ENCODE data around the gene RASA3.

Gene RASA3

DNA sequence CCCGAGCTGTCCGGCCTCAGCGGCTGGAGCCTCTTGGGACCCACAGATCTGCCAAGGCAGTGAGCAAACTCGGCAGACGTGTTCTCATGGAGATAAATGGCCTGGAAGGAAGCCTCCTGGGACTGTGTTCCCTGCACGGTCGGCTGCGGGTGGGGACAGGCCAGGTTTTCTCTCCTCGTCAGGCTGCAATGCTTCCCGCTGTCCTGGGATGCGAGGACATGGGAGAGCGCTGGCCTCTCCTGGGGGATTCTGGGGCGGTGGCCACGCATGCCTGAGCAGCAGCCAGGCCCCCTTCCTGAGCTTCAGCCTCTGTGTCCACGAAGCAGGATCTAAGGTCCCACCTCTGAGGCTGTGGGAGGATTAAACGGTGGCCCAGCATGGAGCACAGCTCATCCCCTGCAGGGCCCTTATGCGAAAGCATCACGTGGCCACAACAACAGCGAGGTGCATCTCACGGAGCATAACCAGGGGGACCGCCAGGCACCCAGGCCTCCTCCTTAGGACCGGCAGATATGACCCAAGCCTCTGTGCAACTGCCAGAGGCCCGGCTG, 137.3 kb downstream of the RASA3 start:
- no peaks in the 10 kb centered on the region for H4K20me1 ChIP-seq (ENCODE audit: insufficient read depth, low read length, poor library complexity, severe bottlenecking)
- no peak overlapping the region for H3K4me3 ChIP-seq (ENCODE audit: low read length, poor library complexity, severe bottlenecking)
- no peak overlapping the region for H3K4me2 ChIP-seq (ENCODE audit: low read depth, low read length, poor library complexity, severe bottlenecking)
- no peak overlapping the region for H3K9ac ChIP-seq (ENCODE audit: low read depth, low read length, poor library complexity, severe bottlenecking)
- TF ChIP-seq EZH2phosphoT487 (IDR thresholded peaks at IDR 0.05; ENCODE audit: borderline replicate concordance) (no peak), CTCF (conservative IDR thresholded peaks at IDR 0.05; ENCODE audit: low read length) (no peak)
- no peaks in the 10 kb centered on the region for H3F3A ChIP-seq (ENCODE audit: low read depth)
- H3K79me2 ChIP-seq (ENCODE audit: insufficient read depth, low read length) = no peaks in the 10 kb centered on the region
- no peaks in the 10 kb centered on the region for H3K9me3 ChIP-seq (ENCODE audit: insufficient read depth, low read depth, low read length)
- H3K36me3 ChIP-seq (ENCODE audit: insufficient read depth, low read length) = peaks cover 39% of the 10 kb centered on the region; the same call in 1 of the 2 replicates
- no peaks in the 10 kb centered on the region for H3K4me1 ChIP-seq (ENCODE audit: insufficient read depth, low read length, poor library complexity, severe bottlenecking)
- H3K27me3 ChIP-seq (ENCODE audit: insufficient read depth, low read length, poor library complexity, severe bottlenecking) = no peaks in the 10 kb centered on the region
- H2AFZ ChIP-seq (ENCODE audit: low read length) = no peak overlapping the region
- no peaks in the 10 kb centered on the region for H3K9me2 ChIP-seq (replicated peaks; ENCODE audit: low read depth, low read length)

GRCh38 chr13:113992276-113993005, 140.0 kb downstream of the RASA3 start:
- no peak overlapping the region for H3K4me2 ChIP-seq (ENCODE audit: low read depth, low read length, poor library complexity, severe bottlenecking)
- H3K79me2 ChIP-seq (ENCODE audit: insufficient read depth, low read length) = no peaks in the 10 kb centered on the region
- no peak overlapping the region for H2AFZ ChIP-seq (ENCODE audit: low read length)
- peaks cover 38% of the 10 kb centered on the region; the same call in 1 of the 2 replicates for H3K36me3 ChIP-seq (ENCODE audit: insufficient read depth, low read length)
- H3K9me2 ChIP-seq (replicated peaks; ENCODE audit: low read depth, low read length) = no peaks in the 10 kb centered on the region
- TF ChIP-seq EZH2phosphoT487 (IDR thresholded peaks at IDR 0.05; ENCODE audit: borderline replicate concordance) (no peak), CTCF (conservative IDR thresholded peaks at IDR 0.05; ENCODE audit: low read length) (no peak)
- H3K27me3 ChIP-seq (ENCODE audit: insufficient read depth, low read length, poor library complexity, severe bottlenecking) = no peaks in the 10 kb centered on the region
- H3K4me1 ChIP-seq (ENCODE audit: insufficient read depth, low read length, poor library complexity, severe bottlenecking) = no peaks in the 10 kb centered on the region
- no peak overlapping the region for H3K9ac ChIP-seq (ENCODE audit: low read depth, low read length, poor library complexity, severe bottlenecking)
- no peaks in the 10 kb centered on the region for H3K9me3 ChIP-seq (ENCODE audit: insufficient read depth, low read depth, low read length)
- H4K20me1 ChIP-seq (ENCODE audit: insufficient read depth, low read length, poor library complexity, severe bottlenecking) = no peaks in the 10 kb centered on the region
- H3F3A ChIP-seq (ENCODE audit: low read depth) = no peaks in the 10 kb centered on the region
- no peak overlapping the region for H3K4me3 ChIP-seq (ENCODE audit: low read length, poor library complexity, severe bottlenecking)

- no peaks in the 10 kb centered on the region for H4K20me1 ChIP-seq (ENCODE audit: insufficient read depth, low read length, poor library complexity, severe bottlenecking)
- H3F3A ChIP-seq (ENCODE audit: low read depth) = no peaks in the 10 kb centered on the region
- H3K9me3 ChIP-seq (ENCODE audit: insufficient read depth, low read depth, low read length) = no peaks in the 10 kb centered on the region
- H3K9me2 ChIP-seq (replicated peaks; ENCODE audit: low read depth, low read length) = no peaks in the 10 kb centered on the region
- H3K4me3 ChIP-seq (ENCODE audit: low read length, poor library complexity, severe bottlenecking) = no peak overlapping the region
- H3K36me3 ChIP-seq (ENCODE audit: insufficient read depth, low read length) = peaks cover 31% of the 10 kb centered on the region; the same call in 1 of the 2 replicates
- no peak overlapping the region for H3K4me2 ChIP-seq (ENCODE audit: low read depth, low read length, poor library complexity, severe bottlenecking)
- TF ChIP-seq CTCF (conservative IDR thresholded peaks at IDR 0.05; ENCODE audit: low read length) = no peak
- no peak for TF ChIP-seq EZH2phosphoT487 (IDR thresholded peaks at IDR 0.05; ENCODE audit: borderline replicate concordance)
- H3K9ac ChIP-seq (ENCODE audit: low read depth, low read length, poor library complexity, severe bottlenecking) = no peak overlapping the region
- no peak overlapping the region for H2AFZ ChIP-seq (ENCODE audit: low read length)
- no peaks in the 10 kb centered on the region for H3K79me2 ChIP-seq (ENCODE audit: insufficient read depth, low read length)
- no peaks in the 10 kb centered on the region for H3K27me3 ChIP-seq (ENCODE audit: insufficient read depth, low read length, poor library complexity, severe bottlenecking)
- no peaks in the 10 kb centered on the region for H3K4me1 ChIP-seq (ENCODE audit: insufficient read depth, low read length, poor library complexity, severe bottlenecking)
Measured at GRCh38 chr13:113991676-113992179, 140.7 kb downstream of the RASA3 start.
